Retinal pigment epithelial cell (primary cell): Measurements from ENCODE around the gene MOB1A.
"Not testable (repeated sequence)": the region's sequence is repeated elsewhere in the genome, so short reads cannot be mapped to it uniquely, and the experiment has no call there.

Experiments
- DNase-seq: peaks from one replicate; pipeline ENCODE4 v3.0.0-alpha.2; 2010; ENCODE audit warnings: low read depth
- H3K4me3 ChIP-seq: 2 replicates; pipeline ENCODE4 v1.5.1; 2011; ENCODE audit warnings: mild to moderate bottlenecking, low read length, control low read depth, moderate library complexity
- CTCF ChIP-seq: conservative IDR thresholded peaks from 2 replicates; pipeline ENCODE4 v1.5.1; 2011; ENCODE audit warnings: low read depth, low read length, control low read depth, inconsistent platforms

MOB1A gene

GRCh38 chr2:74221604-74222299 lies 43.1 kb upstream of the MOB1A start:
- no peak for TF ChIP-seq CTCF
- H3K4me3 ChIP-seq: no peak overlapping the region
- no peak for DNase-seq

- no peak for DNase-seq
- no peak overlapping the region for H3K4me3 ChIP-seq
- TF ChIP-seq CTCF: no peak
Observed at GRCh38 chr2:74221091-74221490, 42.4 kb upstream of the MOB1A start.

- DNase-seq: no peak
- no peak overlapping the region for H3K4me3 ChIP-seq
- TF ChIP-seq CTCF: no peak
Observed at GRCh38 chr2:74219846-74220486, 41.3 kb upstream of the MOB1A start.

- no peak overlapping the region for H3K4me3 ChIP-seq
- no peak for TF ChIP-seq CTCF
- no peak for DNase-seq
Observed at GRCh38 chr2:74216642-74217041, 38.0 kb upstream of the MOB1A start.

GRCh38 chr2:74215771-74216170 lies 37.1 kb upstream of the MOB1A start:
- not testable (repeated sequence) for H3K4me3 ChIP-seq, DNase-seq

GRCh38 chr2:74212702-74213410 lies 34.2 kb upstream of the MOB1A start:
- no peak for DNase-seq
- H3K4me3 ChIP-seq: no peak overlapping the region
- no peak for TF ChIP-seq CTCF

GRCh38 chr2:74206180-74206688 lies 27.6 kb upstream of the MOB1A start:
- peak; percentile 61 for DNase-seq
- no peak overlapping the region for H3K4me3 ChIP-seq
- no peak for TF ChIP-seq CTCF
